Muscle of arm (tissue), 12 donors: Measurements from ENCODE around the gene CDC16. TPM values are rescaled to one million over a fixed set of nuclear protein-coding genes. Genes with fewer than 3 reads are reported as not detected.
"Not testable (repeated sequence)": the region's sequence is repeated elsewhere in the genome, so short reads cannot be mapped to it uniquely, and the experiment has no call there.

Source experiments
- DNase-seq: peaks from one replicate; pipeline ENCODE4 v3.0.0-alpha.2; 2013
- polyA plus RNA-seq, 12 donors: library from polyadenylated mRNA; unstranded; fragments of 120-200 nt; gene quantifications; one replicate each; pipeline ENCODE4 v1.2.1, GENCODE V29; 2013; ENCODE audit not compliant: insufficient read length in 12 of 12

Gene CDC16
- polyA plus RNA-seq, 12 donors: 60.8 to 112 (median 81.0) TPM; not detected in 1

GRCh38 chr13:114226699-114227323, 7.9 kb upstream of the CDC16 start:
- peak; percentile 86 for DNase-seq

- no peak for DNase-seq
Measured at GRCh38 chr13:114227528-114227927, 7.2 kb upstream of the CDC16 start.

DNA sequence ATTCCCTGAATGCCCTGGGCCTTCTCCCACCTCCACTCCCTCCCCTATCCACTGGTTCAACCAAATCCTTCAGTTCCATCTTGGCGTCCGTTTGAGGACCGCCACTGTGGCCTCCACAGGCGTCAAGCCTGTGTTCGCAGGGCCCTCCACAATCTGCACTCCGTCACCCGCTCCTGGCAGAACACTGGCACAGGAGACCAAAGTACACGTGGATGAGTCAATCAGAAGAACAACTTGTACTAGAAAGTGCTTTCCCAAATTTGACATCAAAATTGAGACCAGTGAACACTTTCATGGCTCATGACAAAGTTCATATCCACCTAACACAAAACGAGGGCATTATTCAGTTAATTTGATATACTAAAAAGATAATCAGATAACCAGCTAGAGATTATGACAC, 6.5 kb upstream of the CDC16 start:
- no peak for DNase-seq

DNA sequence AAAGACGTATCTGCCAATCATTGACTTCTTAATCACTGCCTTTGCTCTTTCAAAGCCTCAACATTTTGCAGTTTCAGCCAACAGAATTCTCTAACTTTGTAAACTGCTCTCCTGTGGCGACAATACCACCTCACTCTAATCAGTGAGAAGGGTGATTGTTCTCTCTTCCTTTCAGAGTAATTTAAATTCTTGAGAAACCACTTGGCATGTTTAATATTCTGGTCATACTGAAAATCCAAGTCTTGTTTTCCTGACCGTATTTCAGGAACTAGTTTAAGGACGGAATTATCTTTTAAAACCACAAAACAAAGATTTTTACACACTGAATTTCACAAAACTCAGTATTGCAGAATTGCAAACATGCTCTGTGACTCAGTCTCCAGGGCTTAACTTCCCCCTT, 5.2 kb upstream of the CDC16 start:
- no peak for DNase-seq

- DNase-seq: no peak
Measured at GRCh38 chr13:114230117-114230516, 4.6 kb upstream of the CDC16 start.

DNA sequence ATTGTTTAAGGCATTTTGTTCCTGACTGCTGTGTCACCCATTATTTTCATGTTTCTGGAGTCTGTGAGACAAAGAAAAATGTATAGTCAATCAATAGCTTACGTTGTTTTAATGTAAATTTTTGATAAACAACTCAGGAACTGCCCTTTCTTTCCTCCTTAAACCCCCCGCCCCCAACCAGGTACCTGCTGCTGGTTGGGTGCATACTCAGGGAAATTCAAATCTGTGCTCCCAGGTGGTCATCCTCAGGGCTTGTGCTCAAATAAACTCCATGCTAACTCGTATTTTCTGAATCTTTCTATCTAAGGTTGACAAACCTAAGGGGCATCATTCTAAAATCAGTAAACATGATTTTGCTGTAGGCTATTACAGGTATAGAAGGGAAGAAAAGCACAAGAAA, 4.1 kb upstream of the CDC16 start:
- DNase-seq: no peak

- no peak for DNase-seq
Measured at GRCh38 chr13:114231886-114232285, 2.8 kb upstream of the CDC16 start.

GRCh38 chr13:114234266-114234644, 442 bp upstream of the CDC16 start:
- DNase-seq: no peak

DNA sequence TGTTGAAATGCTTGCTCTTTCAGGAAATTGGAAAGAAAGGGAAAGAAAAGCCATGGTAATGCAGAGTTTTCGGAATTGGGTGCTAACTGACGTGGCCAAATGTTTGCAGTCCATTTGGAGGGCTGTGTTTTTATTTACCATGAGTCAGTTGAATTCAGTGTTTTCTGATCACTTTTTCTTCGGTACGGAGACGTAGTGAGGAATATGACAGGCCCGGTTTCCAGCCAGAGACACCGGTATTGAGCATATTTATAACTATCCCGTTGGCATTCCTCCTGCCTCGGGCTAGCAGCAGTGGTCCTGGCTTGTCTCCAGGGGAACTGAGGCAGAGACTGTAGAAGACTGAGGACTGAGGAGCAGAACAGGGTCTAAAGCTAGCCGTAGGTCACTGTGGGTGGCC, 1.0 kb downstream of the CDC16 start:
- DNase-seq: no peak

GRCh38 chr13:114236227-114236626, 1.5 kb downstream of the CDC16 start:
- no peak for DNase-seq

DNA sequence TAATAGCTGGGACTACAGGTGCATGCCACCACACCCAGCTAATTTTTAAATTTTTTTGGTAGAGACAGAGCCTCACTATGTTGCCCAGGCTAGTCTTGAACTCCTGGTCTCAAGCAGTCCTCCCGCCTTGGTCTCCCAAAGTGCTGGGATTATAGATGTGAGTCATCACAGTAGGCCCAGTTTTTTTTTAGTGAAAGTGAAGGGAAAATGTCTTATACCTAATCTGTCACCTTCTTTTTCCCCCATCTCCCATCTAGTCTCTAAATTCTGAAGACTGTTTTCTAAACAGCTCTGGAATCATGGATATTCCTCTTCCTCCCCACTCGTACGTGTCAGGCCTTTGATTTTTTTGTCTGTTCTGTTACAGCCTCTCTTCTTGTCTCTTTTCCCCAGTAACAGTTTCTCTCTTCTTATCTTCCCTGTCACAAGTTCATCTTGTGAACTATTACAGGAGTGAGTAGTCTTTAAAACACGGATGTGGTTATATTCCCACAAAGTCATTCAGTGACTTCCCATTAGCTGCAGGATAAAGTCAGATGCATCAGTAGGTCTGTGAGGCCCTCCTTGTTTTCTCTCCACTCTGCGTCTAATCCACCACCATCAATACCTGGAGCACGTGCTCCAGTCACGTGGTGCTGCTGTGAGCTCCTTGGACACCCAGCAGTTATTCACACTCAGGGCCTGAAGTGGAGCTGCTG, 2.9 kb downstream of the CDC16 start:
- DNase-seq: no peak

- DNase-seq: no peak
Measured at GRCh38 chr13:114241918-114242317, 7.2 kb downstream of the CDC16 start.

- no peak for DNase-seq
Measured at GRCh38 chr13:114243971-114244370, 9.3 kb downstream of the CDC16 start.

- no peak for DNase-seq
Measured at GRCh38 chr13:114244637-114245036, 9.9 kb downstream of the CDC16 start.

GRCh38 chr13:114248011-114248410, 13.3 kb downstream of the CDC16 start:
- no peak for DNase-seq

DNA sequence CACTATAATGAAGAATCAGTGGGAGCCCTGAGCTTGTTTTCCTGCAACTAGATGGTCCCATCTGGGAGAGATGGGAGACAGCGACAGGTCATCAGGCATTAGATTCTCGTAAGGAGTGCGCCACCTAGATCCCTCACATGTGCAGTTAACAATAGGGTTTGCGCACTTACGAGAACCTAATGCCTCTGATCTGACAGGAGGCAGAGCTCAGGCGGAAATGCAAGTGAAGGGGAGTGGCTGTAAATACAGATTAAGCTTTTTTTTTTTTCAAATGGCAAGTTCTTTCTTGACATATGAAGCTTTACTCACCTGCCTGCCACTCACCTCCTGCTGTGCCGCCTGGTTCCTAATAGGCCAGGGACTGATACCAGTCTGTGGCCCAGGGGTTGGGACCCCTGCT, 14.4 kb downstream of the CDC16 start:
- no peak for DNase-seq

GRCh38 chr13:114251639-114252440, 17.1 kb downstream of the CDC16 start:
- DNase-seq: not testable (repeated sequence)

- DNase-seq: no peak
Measured at GRCh38 chr13:114256547-114256946, 21.9 kb downstream of the CDC16 start.

- DNase-seq: no peak
Measured at GRCh38 chr13:114257014-114257413, 22.3 kb downstream of the CDC16 start.

DNA sequence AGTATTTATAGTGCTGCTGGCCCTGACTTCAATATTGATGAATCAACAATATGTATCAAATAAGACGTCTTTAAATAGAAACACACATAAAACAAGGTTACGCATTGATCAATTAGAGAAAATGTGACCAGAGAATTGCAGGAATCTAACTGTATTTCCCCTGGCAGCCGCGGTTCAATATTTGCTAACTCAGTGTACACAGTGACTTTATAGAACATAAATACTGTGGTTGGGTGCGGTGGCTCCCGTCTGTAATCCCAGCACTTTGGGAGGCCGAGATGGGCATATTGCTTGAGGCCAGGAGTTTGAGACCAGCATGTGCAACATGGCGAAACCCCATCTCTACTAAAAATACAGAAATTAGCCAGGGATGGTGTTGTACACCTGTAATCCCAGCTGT, 23.9 kb downstream of the CDC16 start:
- DNase-seq: no peak

GRCh38 chr13:114259374-114259773, 24.7 kb downstream of the CDC16 start:
- DNase-seq: no peak

DNA sequence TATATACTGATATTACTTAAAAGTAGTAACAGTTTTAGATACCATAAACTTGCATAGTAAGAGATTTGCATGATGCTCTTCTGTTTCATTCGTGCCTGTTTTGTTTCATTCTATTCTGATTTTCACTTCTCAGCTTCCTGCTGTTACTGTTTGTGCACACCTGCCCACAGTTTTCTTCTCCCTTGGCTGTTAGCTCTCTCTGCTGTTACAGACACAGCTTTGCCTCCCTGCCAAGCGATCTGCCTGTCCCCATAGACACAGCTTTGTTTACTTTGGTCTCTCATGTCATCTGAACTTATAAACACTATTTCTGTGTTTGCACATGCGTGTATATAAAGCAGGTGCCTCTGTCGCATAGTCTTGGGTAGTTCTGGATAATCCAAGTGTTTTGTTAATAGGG, 25.3 kb downstream of the CDC16 start:
- no peak for DNase-seq

DNA sequence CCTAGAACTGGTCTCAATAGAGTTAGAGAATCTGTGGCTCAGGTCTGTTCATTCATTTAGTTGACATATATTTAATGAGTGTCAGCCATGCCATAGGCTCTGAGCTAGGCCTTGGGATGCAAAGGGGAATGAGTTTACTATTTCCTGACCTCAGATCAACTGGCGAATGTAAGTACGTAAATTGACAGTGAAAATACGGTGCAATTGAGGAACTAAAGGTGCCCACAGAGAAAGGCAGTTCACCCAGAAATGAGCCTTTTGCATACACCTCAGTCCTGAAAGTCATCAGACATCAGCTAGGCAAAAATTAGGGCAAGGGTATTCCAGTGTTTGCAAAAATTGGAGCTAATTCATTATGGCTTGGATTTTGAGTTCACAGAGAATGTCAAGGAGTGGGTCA, 26.1 kb downstream of the CDC16 start:
- no peak for DNase-seq
